ENCODE results near the gene CYP2C18. TPM values are rescaled to one million over a fixed set of nuclear protein-coding genes. Genes with fewer than 3 reads are reported as not detected.

CYP2C18 gene
- total and polyA plus RNA-seq, 2 of the 13 experiments (the other 11 are each of a cell fraction or from before 2014, with no cell fraction given) = 0.07 TPM; not detected in 1

- intact Hi-C loops (cut with micrococcal nuclease; ENCODE audit: unreplicated experiment) = no loop called here
- 0% methylated on average over 2 of the region's 2 CpGs for WGBS (ENCODE audit: low lambda C conversion rate)
- FAIRE-seq = no peak
- no peak for ATAC-seq
- Histone ChIP-seq H4K20me1 (ENCODE audit: insufficient read depth, low read length) (no peaks in the 10 kb centered on the region), H3K27ac (ENCODE audit: extremely low read length, insufficient read depth, low read length) (no peak overlapping the region), H3K36me3 (replicated peaks in 1 of 2; ENCODE audit: control insufficient read depth in 1 of 2, insufficient read depth in 2 of 2, low read length in 2 of 2) (no peaks in the 10 kb centered on the region), H3K4me1 (ENCODE audit: insufficient read depth, low read length) (no peaks in the 10 kb centered on the region), H3K9me3 (ENCODE audit: low read length) (no peaks in the 10 kb centered on the region), H3K9ac (ENCODE audit: insufficient read depth, low read depth, low read length) (no peak overlapping the region), H3K79me2 (ENCODE audit: insufficient read depth, low read length) (no peaks in the 10 kb centered on the region), H2AFZ (ENCODE audit: low read length) (no peak overlapping the region), H3K4me3 (replicated peaks in 1 of 3; ENCODE audit: insufficient read depth in 1 of 3, low read depth in 2 of 3, low read length in 3 of 3) (no peak overlapping the region), H3K27me3 (ENCODE audit: control insufficient read depth in 1 of 2, insufficient read depth in 2 of 2, low read length in 2 of 2) (no peaks in the 10 kb centered on the region), H3K4me2 (ENCODE audit: low read depth, low read length) (no peak overlapping the region)
- ChIA-PET POLR2A (no interaction called here), CTCF (ENCODE audit: low intra/inter-chr PET ratio, low total read pairs) (no interaction called here)
- BruUV-seq (replicated peaks) = no TSS peak
- DNase-seq (ENCODE audit: low spot score) = no peak
- in situ Hi-C loops (cut with HindIII; ENCODE audit: extremely low pct_ligation_motif_present, low pct_unique_long_range_greater_than_20kb) = no loop called here
- TF ChIP-seq ZBTB40 (IDR thresholded peaks at IDR 0.05) = no peak
- TF ChIP-seq ZBTB40 (CRISPR knock-in tag; IDR thresholded peaks at IDR 0.05) = no peak
- no peak for TF ChIP-seq MBNL3 (CRISPR knock-in tag; conservative IDR thresholded peaks at IDR 0.05)
- no peak for TF ChIP-seq RXRB (CRISPR knock-in tag; IDR thresholded peaks at IDR 0.05; ENCODE audit: borderline replicate concordance)
- no peak for TF ChIP-seq TBL1XR1 (IDR thresholded peaks at IDR 0.05; ENCODE audit: borderline replicate concordance, low read length, partially characterized antibody)
- TF ChIP-seq THAP9 (CRISPR knock-in tag; IDR thresholded peaks at IDR 0.05; ENCODE audit: borderline replicate concordance) = no peak
- TF ChIP-seq ZNF503 (CRISPR knock-in tag; IDR thresholded peaks at IDR 0.05) = no peak
- no peak for TF ChIP-seq TSC22D2 (CRISPR knock-in tag; IDR thresholded peaks at IDR 0.05; ENCODE audit: borderline replicate concordance)
- TF ChIP-seq HOXA9 (CRISPR knock-in tag; IDR thresholded peaks at IDR 0.05; ENCODE audit: borderline replicate concordance) = no peak
- TF ChIP-seq JUN (CRISPR knock-in tag; IDR thresholded peaks at IDR 0.05) = no peak
- TF ChIP-seq ZNF652 (CRISPR knock-in tag; IDR thresholded peaks at IDR 0.05; ENCODE audit: borderline replicate concordance, low read depth) = no peak
These were observed 101.7 kb downstream of the CYP2C18 start for GRCh38 chr10:94785211-94785610.
